Stimulated activated CD4-positive, alpha-beta T cell treated with anti-CD3 and anti-CD28 coated beads, Interleukin-4, amount 100 ng/mL, for 4 hours (primary cell): ENCODE measurements around the gene DCLK1.

Experiments used
- DNase-seq, 2 experiments: peaks; one replicate each; pipeline ENCODE4 v3.0.0-alpha.2; 2020

The DCLK1 gene

DNA sequence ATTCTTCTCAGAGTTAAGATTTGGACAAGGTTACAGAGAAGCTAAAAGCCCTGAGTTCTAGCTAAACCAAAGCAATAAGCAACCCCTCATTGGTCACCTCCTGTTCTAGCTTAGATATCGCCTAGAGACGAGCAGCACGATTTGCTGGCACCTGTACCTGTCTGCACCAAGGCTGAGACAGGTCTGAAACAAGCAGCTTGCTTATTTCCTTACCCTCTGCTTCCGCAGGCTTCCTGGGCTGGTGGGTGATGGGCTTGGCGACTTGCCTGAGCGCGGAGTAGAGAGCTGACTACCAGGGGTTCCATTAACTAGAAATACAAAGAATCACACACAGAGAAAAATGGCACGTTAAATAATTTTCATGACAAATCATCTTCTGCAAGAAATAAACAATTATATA is 276.9 kb downstream of the DCLK1 start:
- DNase-seq: no peak

DNA sequence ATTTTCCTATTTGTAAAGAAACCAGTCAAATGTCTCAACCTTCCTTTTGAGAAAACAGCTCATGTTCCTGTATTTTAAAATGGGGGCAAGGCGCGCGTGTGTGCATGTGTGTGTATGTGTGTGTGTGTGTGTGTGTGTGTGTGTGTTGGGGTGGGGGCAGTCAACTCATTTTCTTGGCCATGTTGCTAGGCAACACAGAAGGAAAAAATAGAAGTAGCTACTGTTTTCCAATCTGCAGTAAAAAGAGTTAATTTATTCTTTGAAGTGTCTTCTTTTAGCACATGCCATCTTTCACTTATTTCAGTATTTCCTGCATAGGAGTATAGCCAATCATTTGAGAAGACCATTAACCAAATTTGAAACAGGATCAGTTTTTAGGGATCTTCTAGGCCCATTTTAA is 279.3 kb downstream of the DCLK1 start:
- DNase-seq: no peak

GRCh38 chr13:35851356-35851755 is 279.8 kb downstream of the DCLK1 start:
- DNase-seq: no peak

DNA sequence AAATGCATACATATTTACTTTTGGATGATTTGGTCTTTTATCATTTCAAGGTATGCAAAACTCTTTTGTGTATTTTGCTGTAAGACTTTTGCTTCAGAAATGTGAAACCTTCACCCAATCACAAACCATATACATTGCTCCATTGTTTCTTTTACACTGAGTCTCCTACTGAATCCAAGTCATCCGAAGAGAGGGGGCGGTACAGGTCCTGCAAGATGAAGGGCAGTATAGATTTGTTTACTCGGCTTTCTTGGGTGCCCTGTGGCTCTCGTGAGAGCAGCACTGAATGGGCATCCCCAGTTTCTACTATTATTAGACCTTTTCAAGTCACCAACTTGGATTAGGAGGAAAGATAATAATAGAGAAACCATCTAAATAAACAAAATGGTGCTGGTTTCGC is 280.6 kb downstream of the DCLK1 start:
- no peak for DNase-seq

GRCh38 chr13:35849256-35849644 is 281.9 kb downstream of the DCLK1 start:
- DNase-seq: no peak

DNA sequence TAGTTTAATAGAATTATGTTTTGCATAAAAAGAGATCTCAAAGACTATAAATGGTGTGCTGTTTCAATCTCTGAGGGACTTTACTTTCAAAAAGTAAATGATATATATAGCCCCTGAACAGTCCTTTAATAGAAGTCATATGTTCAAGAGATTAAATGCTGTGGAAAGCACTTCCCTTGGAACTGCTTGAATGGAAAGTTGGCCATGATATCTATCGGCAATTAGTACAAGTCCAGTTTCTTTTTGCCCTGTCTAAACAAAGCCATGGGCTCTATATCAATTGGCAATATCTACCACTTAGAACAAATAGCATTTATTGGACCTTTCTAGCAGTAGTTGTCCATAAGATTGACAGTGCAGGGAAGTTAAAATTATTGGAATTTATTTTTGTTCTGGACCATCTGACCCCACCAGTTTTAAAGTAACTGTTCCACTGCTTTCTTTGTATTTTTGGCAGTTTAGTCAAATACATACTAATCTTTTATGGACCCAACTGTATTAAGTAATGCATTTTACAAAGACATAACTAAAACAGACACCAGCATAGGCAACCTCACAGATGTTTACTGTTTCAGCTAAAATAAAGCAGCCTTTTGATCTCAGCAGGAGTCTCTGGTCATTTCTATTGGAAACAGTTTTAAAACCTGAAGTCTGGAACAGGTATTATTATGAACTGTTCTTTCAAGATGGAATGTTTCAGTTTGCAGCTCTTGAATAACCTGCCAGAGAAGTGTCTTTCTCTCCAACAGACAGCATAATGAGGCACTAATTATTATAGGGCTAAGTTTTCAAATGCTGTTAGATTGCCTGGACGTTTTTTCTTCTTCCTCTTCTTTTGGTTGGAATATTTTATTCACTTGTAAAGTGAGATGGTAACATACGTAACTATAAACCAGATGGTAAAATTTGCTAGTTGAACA is 282.6 kb downstream of the DCLK1 start:
- DNase-seq: no peak

DNA sequence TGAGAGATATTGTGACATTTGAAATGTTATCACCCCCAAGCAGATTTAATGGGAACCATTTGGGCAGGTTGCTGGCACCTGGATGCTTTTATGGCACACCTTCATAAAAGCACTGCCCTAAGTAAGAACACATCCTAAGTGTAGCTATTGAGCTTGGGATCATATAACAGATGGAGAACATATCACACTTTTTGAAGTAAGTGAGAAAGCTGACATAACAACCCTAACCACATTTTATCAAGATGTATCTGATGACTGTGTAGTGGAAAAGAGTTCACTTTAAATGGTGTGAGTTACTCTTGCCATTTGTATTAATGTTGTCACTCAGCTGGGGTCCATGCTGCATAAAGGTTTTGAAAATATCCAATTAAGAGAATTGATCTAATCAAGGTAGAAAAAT is 287.9 kb downstream of the DCLK1 start:
- no peak for DNase-seq

- no peak for DNase-seq
These were observed 290.1 kb downstream of the DCLK1 start for GRCh38 chr13:35841060-35841521.

DNA sequence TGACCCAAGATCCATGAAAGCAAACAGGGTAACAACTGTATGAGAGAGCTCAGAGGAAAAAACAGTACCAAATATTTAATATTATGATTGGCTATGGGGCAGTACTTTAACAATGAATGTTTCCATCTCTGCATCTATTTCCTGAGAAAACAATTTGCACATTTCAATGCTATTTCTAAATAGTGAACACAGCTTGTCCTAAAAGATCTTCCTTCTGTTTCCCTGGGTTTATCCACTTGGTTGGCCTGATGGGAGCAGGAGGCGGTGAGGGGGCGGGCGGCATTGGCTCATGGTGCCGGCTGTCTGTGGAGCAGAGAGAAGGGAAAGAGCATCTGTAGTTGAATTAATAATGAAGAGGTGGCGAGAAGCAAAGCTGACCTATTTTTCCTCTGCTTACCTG is 291.4 kb downstream of the DCLK1 start:
- DNase-seq: no peak

GRCh38 chr13:35838356-35838755 is 292.8 kb downstream of the DCLK1 start:
- DNase-seq: no peak

- no peak for DNase-seq
These were observed 294.7 kb downstream of the DCLK1 start for GRCh38 chr13:35836446-35836845.

- no peak for DNase-seq
These were observed 295.2 kb downstream of the DCLK1 start for GRCh38 chr13:35835989-35836388.

DNA sequence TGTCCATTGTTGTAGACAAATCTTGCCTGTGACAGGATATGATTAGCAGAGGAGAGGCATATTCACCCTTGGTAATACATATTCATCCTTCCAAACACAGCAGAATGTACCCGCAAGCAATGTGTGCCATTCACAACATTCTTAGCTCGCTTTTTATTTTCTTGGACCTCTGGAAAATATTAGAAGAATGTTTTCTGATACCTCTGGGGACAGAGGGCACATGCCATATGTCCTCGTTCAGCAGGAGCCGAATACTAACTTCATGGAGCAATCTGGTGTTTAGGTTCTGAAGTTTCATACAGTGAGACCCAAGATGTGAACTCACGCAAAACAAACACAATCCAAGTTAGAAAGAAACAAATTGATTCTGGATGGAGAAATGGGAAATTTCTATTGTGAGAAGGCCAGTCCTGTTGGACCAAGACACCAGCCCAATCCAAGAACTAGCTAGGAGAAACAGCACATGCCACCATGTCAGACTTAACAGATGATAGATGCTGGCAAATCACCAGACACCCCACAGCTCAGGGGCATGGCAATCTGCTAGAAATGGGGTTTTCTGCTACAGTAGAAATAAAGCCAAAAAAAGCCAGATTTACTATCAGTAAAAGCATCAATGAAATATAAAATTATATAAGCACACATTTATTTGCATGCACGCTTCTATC is 297.4 kb downstream of the DCLK1 start:
- DNase-seq: no peak

DNA sequence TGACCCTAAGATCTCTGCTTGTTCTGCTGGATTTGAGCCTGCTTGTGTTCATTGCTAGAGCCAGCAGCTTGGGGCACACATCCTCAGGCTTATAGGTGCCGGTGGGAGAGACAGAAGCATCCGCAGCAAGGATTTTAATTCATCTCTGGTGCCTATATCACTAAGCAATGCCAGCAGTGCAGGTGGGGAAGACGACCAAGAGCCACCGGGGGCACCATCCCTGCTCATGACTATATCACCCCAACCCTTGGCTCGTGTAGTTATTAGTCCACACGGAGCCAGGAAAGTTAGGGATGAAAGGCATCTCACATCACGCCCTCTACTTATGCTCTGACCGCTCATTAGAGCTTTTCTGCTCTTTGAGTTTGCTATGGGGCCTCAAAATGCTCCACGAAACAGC is 298.2 kb downstream of the DCLK1 start:
- DNase-seq: no peak

DNA sequence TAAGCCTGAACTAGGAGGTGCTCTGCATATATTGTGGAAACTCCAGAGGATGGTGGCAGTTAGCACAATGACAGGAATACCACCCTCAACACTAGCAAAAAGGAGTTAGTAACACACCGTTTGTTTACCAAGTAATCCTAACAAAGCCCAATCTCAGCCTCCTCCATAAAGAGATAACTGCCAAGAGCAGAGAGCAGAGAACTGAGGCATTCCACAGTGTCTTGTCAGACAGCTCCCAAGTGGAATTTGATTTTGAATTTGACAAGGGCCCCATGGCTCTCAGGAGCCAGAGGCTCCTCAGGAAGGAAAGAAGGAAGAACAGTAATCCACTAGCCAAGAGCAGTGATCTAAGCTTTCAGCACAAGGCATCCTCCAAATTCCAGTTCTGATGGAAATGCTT is 298.6 kb downstream of the DCLK1 start:
- DNase-seq: no peak

DNA sequence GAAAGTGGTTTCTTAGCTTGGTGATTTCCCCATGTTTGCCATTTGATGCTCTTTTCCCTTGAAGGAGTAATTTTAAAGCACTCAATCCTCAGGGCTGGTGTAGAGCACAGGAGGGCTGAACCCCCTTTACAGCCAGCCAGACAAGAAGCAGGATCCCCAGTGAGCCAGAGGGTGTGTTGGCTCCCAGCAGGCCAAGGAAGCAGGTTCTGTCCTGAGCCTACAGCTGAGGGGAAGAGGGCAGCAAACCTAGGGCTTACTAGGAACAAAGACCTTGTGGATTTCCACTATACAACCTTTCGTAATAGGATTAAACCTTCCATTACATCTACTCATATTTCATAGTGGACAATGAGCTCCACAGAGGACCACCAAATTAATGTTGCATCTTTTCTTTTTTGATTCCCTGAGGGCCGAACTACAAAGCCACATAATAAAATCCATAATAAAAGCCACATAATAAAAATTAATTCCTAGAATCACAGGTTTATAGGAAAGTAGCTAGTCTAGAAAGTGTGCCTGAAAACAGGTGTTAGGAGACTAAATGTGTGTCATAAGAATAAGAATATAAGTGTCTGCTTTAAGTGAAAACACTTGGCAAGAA is 300.2 kb downstream of the DCLK1 start:
- no peak for DNase-seq

- DNase-seq: no peak
These were observed 304.4 kb downstream of the DCLK1 start for GRCh38 chr13:35826626-35827254.

- DNase-seq: no peak
These were observed 306.4 kb downstream of the DCLK1 start for GRCh38 chr13:35824825-35825224.

DNA sequence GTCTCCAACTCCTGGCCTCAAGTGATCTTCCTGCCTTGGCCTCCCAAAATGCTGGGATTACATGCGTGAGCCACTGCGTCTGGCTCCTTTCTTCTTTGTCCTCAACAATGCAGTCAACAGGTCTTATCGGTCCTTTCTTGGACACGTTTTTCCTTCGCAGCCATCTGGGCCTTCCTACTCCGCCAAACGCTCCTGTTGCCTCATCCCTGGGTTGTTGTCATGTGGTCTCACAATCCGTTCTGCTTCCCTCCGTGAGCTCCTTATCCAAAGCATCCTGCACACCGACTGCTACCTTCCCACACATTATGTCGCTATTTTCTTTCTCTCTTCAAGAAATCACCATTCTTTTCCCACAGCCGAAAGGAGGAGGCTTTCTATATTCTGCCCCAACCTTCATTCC is 306.8 kb downstream of the DCLK1 start:
- DNase-seq: no peak

- no peak for DNase-seq
These were observed 308.5 kb downstream of the DCLK1 start for GRCh38 chr13:35822666-35823065.

GRCh38 chr13:35818633-35819067 is 312.5 kb downstream of the DCLK1 start:
- no peak for DNase-seq

- DNase-seq: no peak
These were observed 313.3 kb downstream of the DCLK1 start for GRCh38 chr13:35817642-35818607.
